Lung (tissue), 12 donors: ENCODE measurements around the gene RGMA. TPM values are rescaled to one million over a fixed set of nuclear protein-coding genes. Genes with fewer than 3 reads are reported as not detected.

Experiments used
- ATAC-seq: fragments of 200-7000 bp; cut with Tn5 transposase; one replicate; pipeline ENCODE4 v1.9.1; 2020; ENCODE audit warnings: moderate number of reproducible peaks; ENCODE audit not compliant: insufficient read depth, low FRiP score
- DNase-seq, 3 donors: peaks; one replicate each; pipeline ENCODE4 v3.0.0-alpha.2; 2013 to 2017
- H3K27ac ChIP-seq, 2 donors: one replicate each; pipeline ENCODE4 v1.5.1; 2013; ENCODE audit warnings: mild to moderate bottlenecking in 2 of 2, moderate library complexity in 2 of 2, control low read depth in 1 of 2, inconsistent platforms in 1 of 2, low read depth in 1 of 2, low read length in 1 of 2
- H3K27me3 ChIP-seq, 3 donors: one replicate each; pipeline ENCODE4 v1.5.1; 2013; ENCODE audit warnings: low read length in 2 of 3; ENCODE audit not compliant: control insufficient read depth in 3 of 3, insufficient read depth in 3 of 3
- H3K36me3 ChIP-seq, 4 donors: one replicate each; pipeline ENCODE4 v1.5.1; 2013; ENCODE audit warnings: low read length in 4 of 4, mild to moderate bottlenecking in 1 of 4, moderate library complexity in 1 of 4; ENCODE audit not compliant: control insufficient read depth in 4 of 4, insufficient read depth in 4 of 4
- H3K4me1 ChIP-seq, 5 donors: one replicate each; pipeline ENCODE4 v1.5.1; 2013; ENCODE audit warnings: low read length in 5 of 5, mild to moderate bottlenecking in 2 of 5, moderate library complexity in 1 of 5; ENCODE audit not compliant: control insufficient read depth in 5 of 5, insufficient read depth in 5 of 5
- H3K4me3 ChIP-seq: one replicate; pipeline ENCODE4 v1.5.1; 2013; ENCODE audit warnings: mild to moderate bottlenecking, control low read depth, moderate library complexity
- H3K9ac ChIP-seq, 2 donors: one replicate each; pipeline ENCODE4 v1.5.1; 2013; ENCODE audit warnings: low read length in 2 of 2, control low read depth in 1 of 2; ENCODE audit not compliant: insufficient read depth in 1 of 2
- H3K9me3 ChIP-seq, 4 donors: one replicate each; pipeline ENCODE4 v1.5.1; 2013; ENCODE audit warnings: low read length in 3 of 4, mild to moderate bottlenecking in 1 of 4, moderate library complexity in 1 of 4; ENCODE audit not compliant: control insufficient read depth in 4 of 4, insufficient read depth in 3 of 4
- WGBS, 2 donors: extraction: QIAGEN DNeasy Blood & Tissue Kit; methylation state at CpG; one replicate each; pipeline ENCODE4 v1.1.7; 2013; 5-methylcytosine and 5-hydroxymethylcytosine counted together
- polyA plus RNA-seq, 2 donors: library from polyadenylated mRNA; stranded (reverse); fragments of 200-250 nt; gene quantifications; one replicate each; pipeline ENCODE4 v1.2.1, GENCODE V29; 2013
- total RNA-seq, 2 donors: library from RNA; depleted of rRNA in 1 of 2; stranded (reverse); fragments of >200 nt in 1 of 2; gene quantifications; one replicate each; pipeline ENCODE4 v1.2.1, GENCODE V29; 2014 to 2021
- TF ChIP-seq, protein P1 (sequence below): IDR thresholded peaks from 2 replicates; pipeline ENCODE4 v1.5.1; 2012; ENCODE audit warnings: mild to moderate bottlenecking; ENCODE audit errors: control extremely low read depth, extremely low read depth
- donor health status: control.
- donor health status: control.
- donor health status: Bipolar disorder and iron deficiency.
- donor health status: healthy.
- donor health status: DM: yes; HTN: yes; CAD: no.

RGMA gene
- total and polyA plus RNA-seq, 4 donors, result 2.3 to 11.3 (median 5.0) TPM

DNA sequence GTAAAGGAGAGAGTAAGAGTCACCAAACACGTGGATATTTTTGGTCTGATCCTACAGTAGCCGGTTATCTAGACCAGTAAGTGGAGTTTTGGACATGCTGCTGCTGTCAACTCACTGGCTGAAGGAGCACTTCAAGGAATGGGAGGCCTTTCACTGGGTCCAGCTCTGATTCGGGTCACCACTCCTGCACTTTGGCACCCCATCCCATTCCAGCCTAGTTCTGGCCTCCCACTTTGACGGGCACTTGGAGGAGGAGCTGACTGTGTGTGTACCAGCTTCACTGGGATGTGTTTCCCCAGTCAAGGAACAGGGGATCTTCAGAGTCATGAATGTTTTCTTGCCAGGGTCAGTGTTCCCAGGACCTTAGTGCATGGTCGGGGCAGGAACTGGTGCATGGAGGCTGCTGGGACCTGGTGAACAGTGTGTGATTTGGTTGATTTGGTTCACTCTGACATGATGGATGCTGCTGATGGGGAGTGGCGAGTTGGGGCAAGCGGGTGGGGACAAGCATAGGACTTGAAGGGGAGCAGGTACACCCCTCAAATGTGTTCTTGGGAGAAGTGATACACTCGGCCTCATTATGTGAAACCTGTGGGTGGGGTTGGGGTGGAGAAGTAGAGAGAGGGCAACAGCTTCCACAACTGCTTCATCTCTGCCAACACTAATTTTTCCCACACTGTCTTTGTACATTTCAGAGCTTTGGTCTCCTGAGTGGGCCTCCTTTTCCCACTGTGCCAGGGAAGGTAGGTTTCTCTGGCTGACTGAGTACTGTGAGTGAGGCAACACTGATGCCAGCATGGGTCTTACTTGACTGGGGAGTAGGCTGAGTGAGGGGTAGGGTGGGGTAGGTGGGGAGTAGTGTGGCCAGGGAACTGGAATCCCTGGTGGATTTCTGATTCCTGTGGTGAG lies 64.0 kb downstream of the RGMA start:
- H3K9ac ChIP-seq, result no peak overlapping the region
- H3K4me3 ChIP-seq, result no peak overlapping the region
- TF ChIP-seq, protein P1, sequence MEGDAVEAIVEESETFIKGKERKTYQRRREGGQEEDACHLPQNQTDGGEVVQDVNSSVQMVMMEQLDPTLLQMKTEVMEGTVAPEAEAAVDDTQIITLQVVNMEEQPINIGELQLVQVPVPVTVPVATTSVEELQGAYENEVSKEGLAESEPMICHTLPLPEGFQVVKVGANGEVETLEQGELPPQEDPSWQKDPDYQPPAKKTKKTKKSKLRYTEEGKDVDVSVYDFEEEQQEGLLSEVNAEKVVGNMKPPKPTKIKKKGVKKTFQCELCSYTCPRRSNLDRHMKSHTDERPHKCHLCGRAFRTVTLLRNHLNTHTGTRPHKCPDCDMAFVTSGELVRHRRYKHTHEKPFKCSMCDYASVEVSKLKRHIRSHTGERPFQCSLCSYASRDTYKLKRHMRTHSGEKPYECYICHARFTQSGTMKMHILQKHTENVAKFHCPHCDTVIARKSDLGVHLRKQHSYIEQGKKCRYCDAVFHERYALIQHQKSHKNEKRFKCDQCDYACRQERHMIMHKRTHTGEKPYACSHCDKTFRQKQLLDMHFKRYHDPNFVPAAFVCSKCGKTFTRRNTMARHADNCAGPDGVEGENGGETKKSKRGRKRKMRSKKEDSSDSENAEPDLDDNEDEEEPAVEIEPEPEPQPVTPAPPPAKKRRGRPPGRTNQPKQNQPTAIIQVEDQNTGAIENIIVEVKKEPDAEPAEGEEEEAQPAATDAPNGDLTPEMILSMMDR, result no peak
- H3K27me3 ChIP-seq, result no peaks in the 10 kb centered on the region
- no peak for DNase-seq
- H3K4me1 ChIP-seq, result peaks cover 8 to 24% (median 15%) of the 10 kb centered on the region in 5 donors
- H3K27ac ChIP-seq, result peak overlapping the region in 1 of 2 donors; percentile 17
- H3K36me3 ChIP-seq, result peaks cover 22 to 71% (median 56%) of the 10 kb centered on the region in 4 donors
- no peak for ATAC-seq
- 80 to 87% methylated on average over 8 of the region's 8 CpGs for WGBS, 2 donors
- H3K9me3 ChIP-seq, result peaks cover 0 to 6% (median 0%) of the 10 kb centered on the region in 4 donors

DNA sequence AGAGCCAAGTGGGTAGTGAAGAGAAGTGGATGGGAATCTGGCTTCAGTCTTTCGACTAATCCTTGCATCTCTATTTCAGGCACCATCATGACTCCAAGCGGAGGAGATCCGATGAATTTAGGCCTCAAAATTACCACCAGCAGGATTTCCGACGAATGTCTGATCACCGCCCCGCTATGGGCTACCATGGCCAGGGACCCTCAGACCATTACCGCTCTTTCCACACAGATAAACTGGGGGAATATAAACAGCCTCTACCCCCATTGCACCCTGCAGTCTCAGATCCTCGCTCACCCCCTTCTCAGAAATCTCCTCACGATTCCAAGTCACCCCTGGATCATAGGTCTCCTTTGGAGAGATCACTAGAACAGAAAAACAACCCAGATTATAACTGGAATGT lies 64.7 kb downstream of the RGMA start:
- Histone ChIP-seq H3K27ac (no peak overlapping the region), H3K4me1 (peaks cover 8 to 17% (median 11%) of the 10 kb centered on the region in 5 donors), H3K36me3 (peaks cover 28 to 76% (median 62%) of the 10 kb centered on the region in 4 donors), H3K27me3 (no peaks in the 10 kb centered on the region), H3K9me3 (peaks cover 0 to 6% (median 0%) of the 10 kb centered on the region in 4 donors), H3K9ac (no peak overlapping the region), H3K4me3 (no peak overlapping the region)
- TF ChIP-seq, protein P1, result no peak
- WGBS, 2 donors, result 96 to 97% methylated on average over 10 of the region's 10 CpGs
- ATAC-seq, result no peak
- DNase-seq, result no peak

DNA sequence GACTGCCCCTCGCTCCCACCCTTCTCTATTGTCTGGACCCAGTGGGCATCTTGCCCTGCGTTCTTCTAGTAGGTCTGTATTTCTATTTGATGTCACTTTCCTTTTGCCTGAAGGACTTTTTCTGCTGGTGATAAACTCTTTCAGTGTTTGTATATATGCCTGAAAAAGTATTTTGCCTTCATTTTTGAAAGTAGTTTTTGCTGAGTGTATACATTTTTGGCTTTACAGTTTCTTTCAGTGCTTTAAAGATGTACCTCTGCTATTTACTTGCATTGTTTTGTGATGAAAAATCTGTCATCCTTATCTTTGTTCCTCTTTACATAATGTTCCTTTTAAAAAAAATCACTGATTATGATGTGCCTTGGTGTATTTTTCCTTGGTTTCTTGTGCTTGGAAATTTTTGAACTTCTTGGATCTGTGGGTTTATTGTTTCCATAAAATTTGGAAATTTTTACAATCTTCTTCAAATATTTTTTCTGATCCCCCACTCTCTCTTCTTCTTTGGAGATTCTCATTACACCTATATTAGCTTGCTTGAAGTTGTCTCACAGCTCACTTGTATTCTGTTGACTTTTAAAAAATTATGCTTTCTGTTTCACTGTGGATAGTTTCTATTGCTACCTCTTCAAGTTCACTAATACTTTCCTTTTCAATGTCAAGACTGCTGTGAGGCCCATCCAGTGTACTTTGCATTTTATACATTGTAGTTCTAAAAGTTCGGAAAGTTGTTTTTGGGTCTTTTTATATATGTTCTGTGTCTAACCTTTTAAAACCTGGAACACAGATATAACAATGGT lies 67.8 kb downstream of the RGMA start:
- H3K9me3 ChIP-seq, result peaks cover 0 to 2% (median 0%) of the 10 kb centered on the region in 4 donors
- no peaks in the 10 kb centered on the region for H3K27me3 ChIP-seq
- no peak for ATAC-seq
- no peak overlapping the region for H3K9ac ChIP-seq
- WGBS, 2 donors, result 94% methylated on average over 3 of the region's 3 CpGs
- H3K4me3 ChIP-seq, result no peak overlapping the region
- H3K36me3 ChIP-seq, result peaks cover 42 to 91% (median 65%) of the 10 kb centered on the region in 4 donors
- no peak overlapping the region for H3K27ac ChIP-seq
- no peak for DNase-seq
- TF ChIP-seq, protein P1, result no peak
- H3K4me1 ChIP-seq, result peaks cover 0 to 5% (median 0%) of the 10 kb centered on the region in 5 donors
